PC-9 (cell line): ENCODE results near the gene TSHZ2.

Experiments
- EZH2 ChIP-seq: fragments of 200-600 bp; sonication (generic); IDR thresholded peaks from 2 replicates; pipeline ENCODE4 v1.8.0; 2017; ENCODE audit warnings: antibody characterized with exemption, low read depth
- TF ChIP-seq, protein P1 (sequence below): fragments of 200-600 bp; sonication (generic); conservative IDR thresholded peaks from 2 replicates; pipeline ENCODE4 v1.6.1; 2017; ENCODE audit warnings: mixed run types, antibody characterized with exemption, mild to moderate bottlenecking, moderate library complexity

DNA sequence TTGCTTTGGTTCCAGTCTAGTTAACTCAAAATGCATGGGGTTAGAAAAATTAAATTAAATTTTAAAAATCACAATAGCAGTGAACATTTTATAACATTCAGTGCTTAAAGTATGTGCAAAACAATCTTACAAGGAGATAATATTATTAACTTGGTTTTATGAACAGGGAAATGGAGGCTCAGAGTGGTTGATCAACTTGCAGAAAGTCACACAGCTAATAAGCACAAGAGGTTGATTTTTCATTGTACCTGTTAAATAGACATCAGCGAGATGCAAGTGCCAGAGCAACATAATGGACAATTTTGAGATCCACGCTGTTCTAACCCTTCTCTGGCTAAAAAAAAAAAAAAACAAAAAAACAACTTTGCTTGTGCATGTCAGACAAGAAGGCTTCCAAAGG lies 219.8 kb downstream of the TSHZ2 start:
- no peak for TF ChIP-seq EZH2
- TF ChIP-seq, protein P1, sequence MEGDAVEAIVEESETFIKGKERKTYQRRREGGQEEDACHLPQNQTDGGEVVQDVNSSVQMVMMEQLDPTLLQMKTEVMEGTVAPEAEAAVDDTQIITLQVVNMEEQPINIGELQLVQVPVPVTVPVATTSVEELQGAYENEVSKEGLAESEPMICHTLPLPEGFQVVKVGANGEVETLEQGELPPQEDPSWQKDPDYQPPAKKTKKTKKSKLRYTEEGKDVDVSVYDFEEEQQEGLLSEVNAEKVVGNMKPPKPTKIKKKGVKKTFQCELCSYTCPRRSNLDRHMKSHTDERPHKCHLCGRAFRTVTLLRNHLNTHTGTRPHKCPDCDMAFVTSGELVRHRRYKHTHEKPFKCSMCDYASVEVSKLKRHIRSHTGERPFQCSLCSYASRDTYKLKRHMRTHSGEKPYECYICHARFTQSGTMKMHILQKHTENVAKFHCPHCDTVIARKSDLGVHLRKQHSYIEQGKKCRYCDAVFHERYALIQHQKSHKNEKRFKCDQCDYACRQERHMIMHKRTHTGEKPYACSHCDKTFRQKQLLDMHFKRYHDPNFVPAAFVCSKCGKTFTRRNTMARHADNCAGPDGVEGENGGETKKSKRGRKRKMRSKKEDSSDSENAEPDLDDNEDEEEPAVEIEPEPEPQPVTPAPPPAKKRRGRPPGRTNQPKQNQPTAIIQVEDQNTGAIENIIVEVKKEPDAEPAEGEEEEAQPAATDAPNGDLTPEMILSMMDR: no peak
